ENCODE data around the gene THAP3. TPM values are rescaled to one million over a fixed set of nuclear protein-coding genes. Genes with fewer than 3 reads are reported as not detected.
"Not testable (repeated sequence)": the region's sequence is repeated elsewhere in the genome, so short reads cannot be mapped to it uniquely, and the experiment has no call there.

THAP3 gene
- total RNA-seq, 1 experiment from 2014 or later: 20.9 TPM

DNA sequence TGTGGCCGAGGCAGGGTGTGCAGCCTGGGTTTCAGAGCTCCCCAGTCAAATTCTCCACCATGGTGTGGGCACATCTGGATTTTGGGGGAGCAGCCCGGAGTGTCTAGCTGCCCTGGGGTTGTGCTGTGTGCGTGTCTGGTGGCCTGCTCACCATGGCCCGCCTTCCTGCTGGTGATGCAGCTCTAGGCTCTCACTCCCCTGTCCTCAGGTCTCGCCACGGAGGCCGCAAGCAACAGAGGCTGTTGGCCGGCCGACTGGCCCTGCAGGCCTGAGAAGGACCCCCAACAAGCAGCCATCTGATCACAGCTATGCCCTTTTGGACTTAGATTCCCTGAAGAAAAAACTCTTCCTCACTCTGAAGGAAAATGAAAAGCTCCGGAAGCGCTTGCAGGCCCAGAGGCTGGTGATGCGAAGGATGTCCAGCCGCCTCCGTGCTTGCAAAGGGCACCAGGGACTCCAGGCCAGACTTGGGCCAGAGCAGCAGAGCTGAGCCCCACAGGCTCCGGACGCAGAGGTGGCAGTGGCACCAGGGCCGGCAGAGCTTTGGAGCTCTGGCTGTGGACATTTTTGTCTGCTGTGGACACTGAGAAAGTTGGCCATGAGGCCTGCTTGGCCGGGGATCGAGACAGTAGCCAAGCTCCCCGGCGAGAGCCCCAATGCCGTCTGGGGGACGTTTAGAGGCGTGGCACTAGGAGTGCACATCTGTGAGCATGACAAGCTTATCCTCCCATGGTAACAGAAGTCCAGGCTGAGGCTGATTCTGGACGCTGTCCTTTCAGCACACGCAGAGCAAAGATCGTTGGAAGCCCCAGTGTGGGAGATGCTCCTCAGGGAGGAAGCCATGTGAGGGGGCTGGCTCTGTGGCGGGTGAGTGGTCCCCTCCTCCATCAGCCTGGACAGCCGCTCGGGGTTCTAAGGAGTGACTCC lies 8.2 kb downstream of the THAP3 start:
- DNase-seq (ENCODE audit: low read depth): no peak

GRCh38 chr1:6634371-6635052 lies 9.8 kb downstream of the THAP3 start:
- DNase-seq (ENCODE audit: low read depth): peak; percentile 47

GRCh38 chr1:6635161-6635909 lies 10.7 kb downstream of the THAP3 start:
- no peak for DNase-seq (ENCODE audit: low read depth)

GRCh38 chr1:6635910-6636760 lies 11.5 kb downstream of the THAP3 start:
- DNase-seq (ENCODE audit: low read depth): no peak

DNA sequence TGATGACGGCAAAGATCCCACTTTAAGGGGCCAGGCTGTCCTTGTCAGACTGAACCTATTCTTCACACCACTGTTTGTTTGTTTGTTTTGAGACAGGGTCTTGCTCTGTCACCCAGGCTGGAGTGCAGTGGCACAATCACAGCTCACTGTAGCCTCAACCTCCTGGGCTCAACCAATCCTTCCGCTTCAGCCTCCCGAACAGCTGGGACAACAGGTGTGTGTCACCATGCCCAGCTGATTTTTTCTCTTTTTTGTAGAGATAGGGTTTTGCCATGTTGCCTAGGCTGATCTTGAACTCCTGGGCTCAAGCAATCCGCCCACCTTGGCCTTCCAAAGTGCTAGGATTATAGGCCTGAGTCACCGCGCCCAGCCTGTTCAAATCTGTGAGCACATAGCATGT lies 12.1 kb downstream of the THAP3 start:
- DNase-seq (ENCODE audit: low read depth): not testable (repeated sequence)

GRCh38 chr1:6637770-6638169 lies 13.1 kb downstream of the THAP3 start:
- no peak for DNase-seq (ENCODE audit: low read depth)

GRCh38 chr1:6638226-6638625 lies 13.6 kb downstream of the THAP3 start:
- no peak for DNase-seq (ENCODE audit: low read depth)

- not testable (repeated sequence) for DNase-seq (ENCODE audit: low read depth)
Observed at GRCh38 chr1:6640867-6641266, 16.2 kb downstream of the THAP3 start.

- DNase-seq (ENCODE audit: low read depth): no peak
Observed at GRCh38 chr1:6645018-6645417, 20.4 kb downstream of the THAP3 start.

- DNase-seq (ENCODE audit: low read depth): peak; percentile 24
Observed at GRCh38 chr1:6646499-6647148, 22.0 kb downstream of the THAP3 start.

- DNase-seq (ENCODE audit: low read depth): no peak
Observed at GRCh38 chr1:6648556-6648955, 23.9 kb downstream of the THAP3 start.

DNA sequence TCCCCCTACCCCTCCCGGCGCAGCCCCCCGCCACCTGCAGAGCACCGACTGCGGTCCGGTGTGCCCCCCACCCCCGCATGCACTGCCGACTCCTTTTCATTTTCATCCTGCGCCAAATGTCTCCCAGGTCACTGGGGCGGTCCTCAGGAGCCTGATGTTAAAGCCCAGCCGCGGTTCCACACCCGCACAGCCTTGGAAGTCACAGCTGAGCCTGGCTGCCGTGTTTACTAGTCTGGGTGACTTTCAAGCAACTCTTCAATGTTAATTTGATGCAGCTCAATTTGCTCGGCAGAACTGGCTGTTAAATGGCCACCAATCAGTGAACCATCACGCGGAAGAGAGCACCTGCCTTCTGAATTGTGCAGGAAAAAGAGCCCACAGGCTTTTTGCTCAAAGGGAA lies 27.2 kb downstream of the THAP3 start:
- no peak for DNase-seq (ENCODE audit: low read depth)

GRCh38 chr1:6652986-6653385 lies 28.3 kb downstream of the THAP3 start:
- DNase-seq (ENCODE audit: low read depth): no peak

DNA sequence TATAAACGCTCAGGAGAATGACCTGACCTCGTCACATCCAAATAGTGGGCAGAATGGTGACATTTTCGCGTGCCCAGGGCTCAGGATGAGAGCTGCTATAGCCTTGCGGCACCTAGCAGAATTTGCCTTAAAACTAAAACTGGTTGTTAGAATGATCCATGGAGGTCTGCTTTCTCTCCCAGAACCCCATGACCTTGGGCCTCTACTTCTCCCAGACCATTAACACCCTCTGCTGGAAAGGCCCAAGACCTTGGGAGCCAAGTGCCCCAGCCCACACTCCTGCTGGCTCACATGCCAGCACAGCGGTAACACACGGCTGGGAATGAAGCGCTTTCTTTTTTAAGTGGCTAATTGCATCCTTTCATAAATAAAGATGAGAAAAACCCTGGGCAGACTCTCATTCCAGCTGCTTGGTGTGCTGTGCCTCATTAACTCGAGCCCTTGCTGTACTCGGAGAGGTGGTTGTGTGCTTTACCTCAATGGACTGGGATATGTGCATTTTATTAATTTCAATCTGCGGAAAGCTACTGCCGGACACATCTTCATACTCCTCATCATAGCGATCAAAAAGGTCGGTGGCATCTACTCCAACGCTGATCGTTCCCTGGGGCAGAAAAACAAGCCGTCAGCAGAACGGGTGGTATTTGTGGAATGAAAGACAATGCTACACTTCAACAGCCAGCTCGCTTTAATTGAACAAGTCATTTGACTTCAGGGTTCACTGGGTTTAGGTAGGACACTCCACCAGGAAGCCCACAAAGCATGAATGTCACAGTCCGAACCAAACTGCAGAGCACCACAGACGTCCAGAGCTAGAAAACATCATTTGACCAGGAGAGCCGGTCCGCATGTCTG lies 29.0 kb downstream of the THAP3 start:
- no peak for DNase-seq (ENCODE audit: low read depth)

DNA sequence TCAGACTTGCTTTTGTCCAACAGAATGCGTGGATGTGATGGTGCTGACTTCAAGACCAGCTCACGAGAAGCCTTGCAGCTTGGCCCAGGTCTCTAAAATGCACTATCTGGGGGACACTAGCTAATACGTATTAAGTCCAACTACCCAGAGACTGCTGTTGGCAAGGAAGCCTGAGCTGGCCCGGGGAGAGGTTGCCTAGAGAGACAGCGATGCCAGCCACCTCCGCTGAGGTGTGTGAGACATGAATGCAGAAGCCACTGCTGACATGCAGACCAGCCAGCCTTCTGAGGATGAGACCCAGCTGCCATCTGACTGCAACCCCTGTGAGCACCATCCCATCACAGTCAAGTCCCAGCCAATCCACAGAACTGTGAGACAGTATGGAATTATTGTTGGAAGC lies 32.5 kb downstream of the THAP3 start:
- no peak for DNase-seq (ENCODE audit: low read depth)

DNA sequence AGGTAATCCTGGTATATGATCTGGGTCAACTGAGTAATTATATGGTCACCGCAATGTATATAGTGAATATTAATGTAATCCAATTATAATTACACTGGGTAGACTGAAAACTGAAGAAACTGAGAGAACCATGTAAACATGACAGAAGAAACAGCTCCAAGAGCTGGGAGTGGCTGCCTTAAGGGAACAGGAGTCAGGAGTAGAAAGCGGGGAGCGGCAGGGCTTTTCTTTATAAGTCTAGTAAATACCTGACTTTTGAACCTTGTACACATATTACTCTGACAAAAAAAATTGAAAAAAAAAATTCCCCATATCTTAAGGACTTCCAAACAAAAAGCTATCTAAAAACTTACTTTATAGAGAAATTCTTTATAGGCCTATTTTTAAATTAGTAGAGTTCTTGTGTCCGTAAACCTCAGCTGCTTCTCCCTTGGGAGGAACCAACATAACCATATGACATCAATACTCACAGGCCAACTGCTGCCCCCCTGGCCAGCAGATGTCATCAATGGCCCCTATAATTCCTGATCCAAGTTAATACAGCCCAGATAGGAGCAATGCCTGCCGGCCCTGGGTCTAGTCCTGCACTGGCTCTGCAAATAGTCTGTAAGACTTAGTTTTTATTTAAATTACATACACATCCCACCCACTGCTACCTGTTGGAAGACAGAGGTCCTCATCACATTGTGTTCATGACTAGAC lies 33.8 kb downstream of the THAP3 start:
- DNase-seq (ENCODE audit: low read depth): no peak

DNA sequence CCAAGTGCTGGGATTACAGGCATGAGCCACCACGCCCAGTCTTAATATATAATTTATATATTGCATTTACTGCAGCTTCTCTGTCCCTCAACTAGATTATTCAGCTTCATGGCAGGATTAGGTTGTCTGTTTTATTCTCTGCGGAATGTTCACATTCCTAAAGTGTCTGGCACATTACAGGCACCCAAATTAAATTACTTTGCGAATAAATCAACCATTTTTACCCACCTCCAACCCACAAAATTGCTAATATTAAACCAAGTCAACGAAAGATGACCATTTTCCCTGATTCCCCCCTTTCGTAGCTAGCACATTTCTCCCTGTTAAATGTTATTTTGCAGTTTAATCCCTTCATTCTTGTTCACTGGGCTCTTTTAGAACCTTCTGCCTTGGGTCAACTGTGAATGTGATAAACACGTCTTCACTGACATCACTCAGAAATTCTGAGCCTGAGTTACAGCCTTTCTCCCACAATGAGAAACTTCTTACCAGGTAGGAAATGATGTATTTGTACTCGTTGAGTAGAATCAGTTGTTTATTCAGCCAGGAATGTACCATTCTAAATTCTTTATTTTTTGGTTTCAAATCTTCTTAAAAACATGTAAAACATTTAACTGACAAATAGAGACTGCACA lies 35.9 kb downstream of the THAP3 start:
- DNase-seq (ENCODE audit: low read depth): no peak

GRCh38 chr1:6662468-6662867 lies 37.8 kb downstream of the THAP3 start:
- not testable (repeated sequence) for DNase-seq (ENCODE audit: low read depth)
